Ramos (cell line): ENCODE measurements around the gene ITFG1.
"Not testable (repeated sequence)": the region's sequence is repeated elsewhere in the genome, so short reads cannot be mapped to it uniquely, and the experiment has no call there.

Source experiments
- in situ Hi-C: fragments of 300-500 bp; cut with MboI; formaldehyde crosslinking; loops from one replicate; pipeline ENCODE4 v1.14.3; 2022; ENCODE audit warnings: low sequenced_read_pairs; ENCODE audit not compliant: unreplicated experiment

Gene ITFG1

GRCh38 chr16:47476654-47477345 lies 15.9 kb upstream of the ITFG1 start:
- in situ Hi-C loops: loop anchor here (25.0 kb wide), 1 partner anchor 664 kb away; no protein-coding TSS in a partner anchor

- in situ Hi-C loops: loop anchor here (25.0 kb wide), 1 partner anchor 663 kb away; no protein-coding TSS in a partner anchor
These were observed 14.9 kb upstream of the ITFG1 start for GRCh38 chr16:47475786-47476185.

GRCh38 chr16:47473792-47474191 lies 12.9 kb upstream of the ITFG1 start:
- in situ Hi-C loops: no loop called here

- in situ Hi-C loops: not testable (repeated sequence)
These were observed 12.1 kb upstream of the ITFG1 start for GRCh38 chr16:47473004-47473403.

- in situ Hi-C loops: no loop called here
These were observed 9.9 kb upstream of the ITFG1 start for GRCh38 chr16:47470810-47471209.

GRCh38 chr16:47470211-47470610 lies 9.3 kb upstream of the ITFG1 start:
- in situ Hi-C loops: no loop called here

- in situ Hi-C loops: no loop called here
These were observed 8.4 kb upstream of the ITFG1 start for GRCh38 chr16:47469227-47469626.

- in situ Hi-C loops: not testable (repeated sequence)
These were observed 7.3 kb upstream of the ITFG1 start for GRCh38 chr16:47468070-47468689.

- in situ Hi-C loops: no loop called here
These were observed 6.6 kb upstream of the ITFG1 start for GRCh38 chr16:47467501-47467900.

- in situ Hi-C loops: no loop called here
These were observed 5.2 kb upstream of the ITFG1 start for GRCh38 chr16:47465919-47466630.

- in situ Hi-C loops: no loop called here
These were observed 3.1 kb upstream of the ITFG1 start for GRCh38 chr16:47463771-47464624.

- in situ Hi-C loops: no loop called here
These were observed 869 bp upstream of the ITFG1 start for GRCh38 chr16:47461598-47462266.

- in situ Hi-C loops: no loop called here
These were observed 528 bp downstream of the ITFG1 start for GRCh38 chr16:47460359-47460710.

GRCh38 chr16:47459603-47460002 lies 1.3 kb downstream of the ITFG1 start:
- in situ Hi-C loops: no loop called here

GRCh38 chr16:47458331-47458730 lies 2.5 kb downstream of the ITFG1 start:
- in situ Hi-C loops: no loop called here

- in situ Hi-C loops: no loop called here
These were observed 11.1 kb downstream of the ITFG1 start for GRCh38 chr16:47449788-47450187.

GRCh38 chr16:47448830-47449575 lies 11.9 kb downstream of the ITFG1 start:
- in situ Hi-C loops: no loop called here

- in situ Hi-C loops: no loop called here
These were observed 14.4 kb downstream of the ITFG1 start for GRCh38 chr16:47446431-47446830.

- in situ Hi-C loops: not testable (repeated sequence)
These were observed 18.0 kb downstream of the ITFG1 start for GRCh38 chr16:47442884-47443283.
